Duodenal mucosa (tissue), 2 donors: ENCODE data around the gene EPB41L5.

Experiments
- H3K27ac ChIP-seq: one replicate; pipeline ENCODE4 v1.7.0; 2013; ENCODE audit warnings: low read depth, low read length
- H3K27me3 ChIP-seq, 2 donors: one replicate each; pipeline ENCODE4 v1.7.0; 2013; ENCODE audit warnings: low read length in 2 of 2, control low read depth in 1 of 2; ENCODE audit not compliant: insufficient read depth in 2 of 2, control insufficient read depth in 1 of 2
- H3K36me3 ChIP-seq, 2 donors: one replicate each; pipeline ENCODE4 v1.7.0; 2013; ENCODE audit warnings: low read length in 2 of 2, control low read depth in 1 of 2; ENCODE audit not compliant: insufficient read depth in 2 of 2, control insufficient read depth in 1 of 2
- H3K4me1 ChIP-seq, 2 donors: one replicate each; pipeline ENCODE4 v1.7.0; 2013; ENCODE audit warnings: low read length in 2 of 2, control low read depth in 1 of 2; ENCODE audit not compliant: insufficient read depth in 2 of 2, control insufficient read depth in 1 of 2
- H3K4me3 ChIP-seq, 2 donors: one replicate each; pipeline ENCODE4 v1.7.0; 2013; ENCODE audit warnings: low read length in 2 of 2, low read depth in 1 of 2
- H3K9ac ChIP-seq, 2 donors: one replicate each; pipeline ENCODE4 v1.7.0; 2013; ENCODE audit warnings: low read length in 2 of 2, low read depth in 1 of 2
- H3K9me3 ChIP-seq, 2 donors: one replicate each; pipeline ENCODE4 v1.7.0; 2013; ENCODE audit warnings: low read length in 2 of 2, control low read depth in 1 of 2; ENCODE audit not compliant: control insufficient read depth in 1 of 2

The EPB41L5 gene

GRCh38 chr2:120204945-120205670, 192.2 kb downstream of the EPB41L5 start:
- no peak overlapping the region for H3K9ac ChIP-seq
- H3K4me1 ChIP-seq: peaks cover 0 to 4% of the 10 kb centered on the region in 2 donors

GRCh38 chr2:120206022-120206581, 193.2 kb downstream of the EPB41L5 start:
- no peak overlapping the region for H3K27ac ChIP-seq
- H3K4me1 ChIP-seq: peaks cover 0 to 4% of the 10 kb centered on the region in 2 donors
- no peak overlapping the region for H3K9ac ChIP-seq
- H3K36me3 ChIP-seq: no peaks in the 10 kb centered on the region
- H3K27me3 ChIP-seq: no peaks in the 10 kb centered on the region
- no peak overlapping the region for H3K4me3 ChIP-seq
- H3K9me3 ChIP-seq: no peaks in the 10 kb centered on the region

More at GRCh38 chr2:120204945-120205670, 192.2 kb downstream of the EPB41L5 start:
- Histone ChIP-seq H3K27ac (no peak overlapping the region), H3K27me3 (no peaks in the 10 kb centered on the region), H3K9me3 (no peaks in the 10 kb centered on the region), H3K36me3 (no peaks in the 10 kb centered on the region), H3K4me3 (no peak overlapping the region)

GRCh38 chr2:120208381-120209353, 195.8 kb downstream of the EPB41L5 start:
- no peak overlapping the region for H3K27ac ChIP-seq
- H3K4me3 ChIP-seq: no peak overlapping the region
- peaks cover 0 to 4% of the 10 kb centered on the region in 2 donors for H3K4me1 ChIP-seq
- no peak overlapping the region for H3K9ac ChIP-seq
- H3K9me3 ChIP-seq: no peaks in the 10 kb centered on the region
- no peaks in the 10 kb centered on the region for H3K36me3 ChIP-seq
- H3K27me3 ChIP-seq: no peaks in the 10 kb centered on the region

GRCh38 chr2:120209427-120210269, 196.8 kb downstream of the EPB41L5 start:
- H3K27ac ChIP-seq: no peak overlapping the region

GRCh38 chr2:120210270-120210693, 197.4 kb downstream of the EPB41L5 start:
- H3K4me3 ChIP-seq: no peak overlapping the region
- no peak overlapping the region for H3K27ac ChIP-seq
- peaks cover 0 to 4% of the 10 kb centered on the region in 2 donors for H3K4me1 ChIP-seq
- no peak overlapping the region for H3K9ac ChIP-seq
- H3K9me3 ChIP-seq: no peaks in the 10 kb centered on the region
- no peaks in the 10 kb centered on the region for H3K27me3 ChIP-seq
- no peaks in the 10 kb centered on the region for H3K36me3 ChIP-seq

More at GRCh38 chr2:120209427-120210269, 196.8 kb downstream of the EPB41L5 start:
- no peaks in the 10 kb centered on the region for H3K27me3 ChIP-seq
- no peak overlapping the region for H3K9ac ChIP-seq
- peaks cover 0 to 4% of the 10 kb centered on the region in 2 donors for H3K4me1 ChIP-seq
- H3K36me3 ChIP-seq: no peaks in the 10 kb centered on the region
- H3K4me3 ChIP-seq: no peak overlapping the region
- H3K9me3 ChIP-seq: no peaks in the 10 kb centered on the region

- H3K36me3 ChIP-seq: peaks cover 0 to 12% of the 10 kb centered on the region in 2 donors
- H3K9me3 ChIP-seq: no peaks in the 10 kb centered on the region
- no peaks in the 10 kb centered on the region for H3K27me3 ChIP-seq
Measured at GRCh38 chr2:120218181-120218580, 205.3 kb downstream of the EPB41L5 start.

GRCh38 chr2:120219291-120219690, 206.4 kb downstream of the EPB41L5 start:
- Histone ChIP-seq H3K9ac (no peak overlapping the region), H3K9me3 (no peaks in the 10 kb centered on the region)

More at GRCh38 chr2:120218181-120218580, 205.3 kb downstream of the EPB41L5 start:
- Histone ChIP-seq H3K27ac (no peak overlapping the region), H3K9ac (no peak overlapping the region), H3K4me3 (no peak overlapping the region), H3K4me1 (peaks cover 15 to 21% of the 10 kb centered on the region in 2 donors)

GRCh38 chr2:120219766-120220165, 206.9 kb downstream of the EPB41L5 start:
- Histone ChIP-seq H3K4me1 (peaks cover 25 to 30% of the 10 kb centered on the region in 2 donors), H3K36me3 (peaks cover 0 to 12% of the 10 kb centered on the region in 2 donors), H3K27ac (no peak overlapping the region), H3K9ac (no peak overlapping the region), H3K9me3 (no peaks in the 10 kb centered on the region), H3K4me3 (no peak overlapping the region), H3K27me3 (no peaks in the 10 kb centered on the region)

More at GRCh38 chr2:120219291-120219690, 206.4 kb downstream of the EPB41L5 start:
- no peaks in the 10 kb centered on the region for H3K27me3 ChIP-seq
- H3K27ac ChIP-seq: no peak overlapping the region
- peaks cover 23 to 28% of the 10 kb centered on the region in 2 donors for H3K4me1 ChIP-seq
- H3K4me3 ChIP-seq: no peak overlapping the region
- H3K36me3 ChIP-seq: peaks cover 0 to 12% of the 10 kb centered on the region in 2 donors

GRCh38 chr2:120220756-120221155, 207.9 kb downstream of the EPB41L5 start:
- Histone ChIP-seq H3K4me1 (peaks cover 25 to 30% of the 10 kb centered on the region in 2 donors), H3K27me3 (no peaks in the 10 kb centered on the region), H3K36me3 (peaks cover 0 to 12% of the 10 kb centered on the region in 2 donors), H3K27ac (no peak overlapping the region), H3K9ac (peak overlapping the region in 1 of 2 donors; percentile 6), H3K4me3 (no peak overlapping the region), H3K9me3 (no peaks in the 10 kb centered on the region)
